Muscle layer of duodenum (tissue), 2 donors: ENCODE data around the gene GRAMD1C.

Experiments used
- H3K27ac ChIP-seq: one replicate; pipeline ENCODE4 v1.7.0; 2013; ENCODE audit warnings: mild to moderate bottlenecking, low read length
- H3K27me3 ChIP-seq: one replicate; pipeline ENCODE4 v1.7.0; 2013; ENCODE audit warnings: low read depth, mild to moderate bottlenecking, control low read depth, low read length
- H3K36me3 ChIP-seq, 2 donors: one replicate each; pipeline ENCODE4 v1.7.0; 2013; ENCODE audit warnings: low read length in 2 of 2, control low read depth in 1 of 2, mild to moderate bottlenecking in 1 of 2; ENCODE audit not compliant: insufficient read depth in 2 of 2, control insufficient read depth in 1 of 2
- H3K4me1 ChIP-seq, 2 donors: one replicate each; pipeline ENCODE4 v1.7.0; 2013; ENCODE audit warnings: low read length in 2 of 2, mild to moderate bottlenecking in 2 of 2, control low read depth in 1 of 2, moderate library complexity in 1 of 2; ENCODE audit not compliant: insufficient read depth in 2 of 2, control insufficient read depth in 1 of 2
- H3K4me3 ChIP-seq, 2 donors: one replicate each; pipeline ENCODE4 v1.7.0; 2013; ENCODE audit warnings: low read length in 2 of 2, low read depth in 1 of 2, mild to moderate bottlenecking in 1 of 2
- H3K9me3 ChIP-seq, 2 donors: one replicate each; pipeline ENCODE4 v1.7.0; 2013; ENCODE audit warnings: low read length in 2 of 2, control low read depth in 1 of 2, mild to moderate bottlenecking in 1 of 2; ENCODE audit not compliant: control insufficient read depth in 1 of 2
- donor health status: healthy.

GRAMD1C gene

DNA sequence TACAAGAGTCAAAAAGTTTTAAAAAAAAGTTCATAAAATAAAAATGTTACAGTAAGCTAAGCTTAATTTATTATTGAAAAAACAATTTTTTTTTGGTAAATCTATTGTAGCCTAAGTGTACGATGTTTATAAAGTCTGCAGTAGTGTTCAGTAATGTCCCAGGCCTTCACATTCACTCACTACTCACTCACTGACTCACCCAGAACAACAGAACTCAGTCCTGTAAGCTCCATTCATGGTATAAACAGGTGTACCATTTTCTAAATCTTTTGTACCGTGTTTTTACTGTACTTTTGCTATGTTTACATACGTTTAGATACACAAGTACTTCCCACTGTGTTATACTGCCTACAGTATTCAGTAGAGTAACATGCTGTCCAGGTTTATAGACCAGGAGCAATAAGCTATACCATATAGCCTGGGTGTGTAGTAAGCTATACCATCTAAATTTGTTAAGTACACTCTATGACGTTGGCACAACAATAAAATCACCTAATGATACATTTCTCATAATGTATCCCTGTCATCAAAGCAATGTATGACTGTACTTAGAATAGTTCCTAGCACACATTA lies 68.1 kb downstream of the GRAMD1C start:
- no peak overlapping the region for H3K27ac ChIP-seq
- no peak overlapping the region for H3K4me3 ChIP-seq
- H3K9me3 ChIP-seq: no peaks in the 10 kb centered on the region
- H3K27me3 ChIP-seq: no peaks in the 10 kb centered on the region
- H3K4me1 ChIP-seq: no peaks in the 10 kb centered on the region
- no peaks in the 10 kb centered on the region for H3K36me3 ChIP-seq

DNA sequence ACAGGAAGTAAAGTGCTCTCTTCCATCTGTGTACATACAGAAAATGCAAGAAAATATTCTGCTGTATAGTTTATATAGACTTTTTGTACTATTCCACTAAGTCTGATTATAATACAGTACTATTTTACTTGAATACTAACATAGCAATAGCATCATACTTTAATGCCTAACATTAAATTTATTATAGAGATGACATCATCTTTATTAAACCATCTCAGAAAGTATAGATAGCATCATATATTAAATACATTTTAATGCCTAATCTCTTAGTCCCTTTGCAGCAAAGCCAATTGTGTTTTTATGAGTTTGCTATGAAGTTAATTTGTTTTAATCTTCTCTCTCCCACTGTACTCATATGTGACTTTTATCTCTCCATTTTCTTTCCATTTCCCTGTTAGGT lies 69.5 kb downstream of the GRAMD1C start:
- Histone ChIP-seq H3K27ac (no peak overlapping the region), H3K9me3 (no peaks in the 10 kb centered on the region), H3K27me3 (no peaks in the 10 kb centered on the region), H3K4me1 (no peaks in the 10 kb centered on the region), H3K4me3 (no peak overlapping the region), H3K36me3 (no peaks in the 10 kb centered on the region)

DNA sequence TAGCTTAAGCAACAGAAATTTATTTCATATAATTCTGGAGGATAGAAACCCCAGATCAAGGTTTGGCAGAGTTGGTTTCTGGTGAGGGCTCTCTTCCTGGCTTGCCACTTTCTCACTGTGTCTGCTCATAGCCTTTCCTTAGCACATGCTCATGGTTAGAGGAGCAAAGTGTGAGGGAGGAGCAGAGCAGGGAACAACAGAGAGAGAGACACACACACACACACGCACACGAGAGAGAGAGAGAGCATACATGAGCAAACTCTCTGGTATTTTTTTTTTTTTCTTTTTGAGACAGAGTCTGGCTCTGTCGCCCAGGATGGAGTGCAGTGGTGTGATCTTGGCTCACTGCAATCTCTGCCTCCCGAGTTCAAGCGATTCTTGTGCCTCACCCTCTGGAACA lies 72.4 kb downstream of the GRAMD1C start:
- Histone ChIP-seq H3K9me3 (no peaks in the 10 kb centered on the region), H3K27ac (no peak overlapping the region), H3K36me3 (no peaks in the 10 kb centered on the region), H3K4me1 (no peaks in the 10 kb centered on the region), H3K4me3 (no peak overlapping the region), H3K27me3 (no peaks in the 10 kb centered on the region)

DNA sequence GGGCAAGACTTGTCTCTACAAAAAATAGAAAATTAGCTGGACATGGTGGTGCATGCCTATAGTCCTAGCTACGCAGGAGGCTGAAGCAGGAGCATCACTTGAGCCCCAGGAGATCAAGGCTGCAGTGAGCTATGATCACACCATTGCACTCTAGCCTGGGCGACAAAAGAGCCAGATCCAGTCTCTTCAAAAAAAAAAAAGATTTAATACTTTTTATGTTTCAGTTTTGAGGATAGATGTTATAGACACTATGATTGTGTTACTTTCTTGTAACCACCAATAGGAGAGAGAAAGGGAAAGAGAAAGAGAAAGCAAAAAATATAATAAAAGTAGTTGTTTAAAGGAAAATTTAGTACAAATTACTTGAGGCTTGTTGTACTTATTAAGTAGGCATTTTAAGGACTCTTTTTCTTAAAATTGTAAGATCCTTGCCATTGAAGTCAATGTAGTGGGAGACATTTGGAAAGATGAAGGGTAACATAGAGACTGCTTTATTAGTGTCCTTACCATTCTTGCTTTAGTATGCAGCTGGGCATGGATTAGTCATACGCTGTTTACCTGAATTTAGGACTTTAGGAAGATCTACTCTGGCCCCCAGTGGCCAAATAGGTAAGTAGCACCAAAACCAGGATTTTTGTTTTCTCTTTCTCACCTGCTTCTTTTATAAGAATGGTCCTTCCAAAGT lies 74.1 kb downstream of the GRAMD1C start:
- Histone ChIP-seq H3K4me3 (no peak overlapping the region), H3K36me3 (no peaks in the 10 kb centered on the region), H3K27ac (no peak overlapping the region), H3K9me3 (no peaks in the 10 kb centered on the region), H3K27me3 (no peaks in the 10 kb centered on the region), H3K4me1 (no peaks in the 10 kb centered on the region)

DNA sequence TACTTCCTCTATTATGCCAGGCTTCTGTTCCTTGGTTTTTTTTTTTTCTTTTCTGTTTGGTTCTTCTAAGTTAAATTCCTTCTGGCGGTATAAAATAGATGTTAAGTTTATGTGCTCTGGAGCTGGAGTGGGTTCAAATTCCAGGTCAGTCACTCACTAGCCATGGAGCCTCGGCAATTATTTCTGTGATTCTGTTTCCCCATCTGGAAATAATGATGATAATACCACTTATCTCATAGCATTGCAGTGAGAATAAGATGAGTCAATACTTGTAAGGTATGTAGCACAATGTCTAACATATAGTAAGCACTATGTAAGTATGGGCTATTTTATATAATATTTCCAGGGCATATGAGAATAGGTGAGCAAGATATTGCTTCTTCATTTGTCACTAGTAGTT lies 76.1 kb downstream of the GRAMD1C start:
- Histone ChIP-seq H3K36me3 (no peaks in the 10 kb centered on the region), H3K9me3 (no peaks in the 10 kb centered on the region), H3K27ac (no peak overlapping the region), H3K4me3 (no peak overlapping the region), H3K27me3 (no peaks in the 10 kb centered on the region), H3K4me1 (no peaks in the 10 kb centered on the region)

DNA sequence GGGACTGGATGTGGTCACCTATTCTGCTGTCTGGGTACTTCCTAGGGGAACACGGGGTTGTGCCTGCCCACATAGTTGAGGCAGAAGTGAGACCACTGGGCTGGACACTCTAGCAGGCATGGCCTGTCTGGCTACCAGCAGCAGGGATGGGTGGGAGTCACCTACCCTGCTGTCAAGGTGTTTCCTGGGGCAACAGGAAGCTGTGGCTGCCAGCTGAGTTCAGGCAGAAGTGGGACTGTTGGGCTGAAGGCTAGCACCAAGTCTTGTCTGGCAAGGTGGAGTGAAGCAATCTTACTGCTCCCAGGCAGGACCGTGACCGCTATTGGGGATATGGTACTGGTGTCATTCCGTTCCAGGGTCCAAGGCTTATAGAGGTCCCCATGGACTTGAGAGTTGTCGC lies 89.0 kb downstream of the GRAMD1C start:
- no peaks in the 10 kb centered on the region for H3K36me3 ChIP-seq
- peaks cover 0 to 19% of the 10 kb centered on the region in 2 donors for H3K9me3 ChIP-seq
- no peaks in the 10 kb centered on the region for H3K4me1 ChIP-seq
- no peaks in the 10 kb centered on the region for H3K27me3 ChIP-seq
- H3K4me3 ChIP-seq: no peak overlapping the region
- H3K27ac ChIP-seq: no peak overlapping the region

DNA sequence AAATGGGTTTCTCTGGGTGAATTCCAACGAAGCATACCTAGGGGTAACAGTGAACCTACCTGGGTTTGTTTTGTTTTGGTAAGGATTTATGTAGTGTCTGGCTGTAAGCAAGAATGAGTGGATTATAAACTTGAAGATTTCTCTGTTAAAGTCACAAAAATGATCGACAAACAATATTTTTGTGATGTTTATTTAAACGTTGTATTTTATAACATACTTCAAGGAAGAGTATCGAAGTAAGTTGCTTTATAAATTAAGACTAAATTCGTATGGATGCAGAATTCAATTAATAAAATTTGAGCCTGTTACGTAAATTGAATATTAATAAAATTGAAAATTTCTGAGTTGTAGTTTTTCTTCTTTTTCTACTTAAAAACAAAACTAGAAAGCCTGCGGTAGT lies 108.2 kb downstream of the GRAMD1C start:
- Histone ChIP-seq H3K27me3 (no peaks in the 10 kb centered on the region), H3K27ac (no peak overlapping the region), H3K9me3 (no peaks in the 10 kb centered on the region), H3K4me1 (peaks cover 0 to 8% of the 10 kb centered on the region in 2 donors), H3K36me3 (no peaks in the 10 kb centered on the region), H3K4me3 (peak overlapping the region; percentile 64 to 72)

DNA sequence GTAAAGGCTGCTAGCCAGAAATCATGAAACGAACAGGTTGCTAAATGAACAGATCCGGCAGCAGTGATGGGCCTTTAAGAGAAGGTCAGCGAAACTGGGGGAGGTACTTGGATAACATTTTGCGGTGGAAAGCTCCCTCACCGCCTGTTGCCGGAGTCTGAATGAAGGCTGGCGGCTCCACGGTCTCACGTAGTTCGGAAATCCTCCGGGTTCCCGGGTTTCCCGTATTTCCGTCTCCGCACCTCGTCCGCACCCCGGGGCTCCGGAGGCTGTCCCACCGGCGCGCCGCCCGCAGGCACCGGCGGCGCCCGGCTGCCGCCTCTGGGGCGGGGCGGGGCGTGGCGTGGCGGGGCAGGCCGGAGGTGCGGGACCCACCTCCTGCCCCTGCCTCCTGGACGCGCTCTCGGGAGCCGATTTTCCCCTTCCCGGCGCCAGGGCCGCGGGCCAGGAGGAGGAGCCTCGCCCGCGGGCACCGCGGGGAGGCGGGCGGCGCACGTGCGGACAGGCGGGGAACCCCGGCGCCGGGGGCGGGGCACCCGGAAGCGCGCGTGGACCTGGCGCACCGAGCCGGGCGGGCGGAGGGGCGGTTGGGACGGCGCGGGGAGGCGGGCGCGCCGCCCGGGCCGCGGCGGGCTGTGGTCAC lies 108.9 kb downstream of the GRAMD1C start, which contains the start of gene ZDHHC23:
ZDHHC23 (plus strand) TSS at position 642 of the 643 bp plus-strand sequence. CDS start 790 bp downstream, outside the sequence.
- Histone ChIP-seq H3K4me1 (peaks cover 0 to 8% of the 10 kb centered on the region in 2 donors), H3K36me3 (no peaks in the 10 kb centered on the region), H3K27me3 (no peaks in the 10 kb centered on the region), H3K27ac (peak within 1 kb of the TSS; percentile 14), H3K9me3 (no peaks in the 10 kb centered on the region), H3K4me3 (peak within 1 kb of the TSS; percentile 72 to 89)

DNA sequence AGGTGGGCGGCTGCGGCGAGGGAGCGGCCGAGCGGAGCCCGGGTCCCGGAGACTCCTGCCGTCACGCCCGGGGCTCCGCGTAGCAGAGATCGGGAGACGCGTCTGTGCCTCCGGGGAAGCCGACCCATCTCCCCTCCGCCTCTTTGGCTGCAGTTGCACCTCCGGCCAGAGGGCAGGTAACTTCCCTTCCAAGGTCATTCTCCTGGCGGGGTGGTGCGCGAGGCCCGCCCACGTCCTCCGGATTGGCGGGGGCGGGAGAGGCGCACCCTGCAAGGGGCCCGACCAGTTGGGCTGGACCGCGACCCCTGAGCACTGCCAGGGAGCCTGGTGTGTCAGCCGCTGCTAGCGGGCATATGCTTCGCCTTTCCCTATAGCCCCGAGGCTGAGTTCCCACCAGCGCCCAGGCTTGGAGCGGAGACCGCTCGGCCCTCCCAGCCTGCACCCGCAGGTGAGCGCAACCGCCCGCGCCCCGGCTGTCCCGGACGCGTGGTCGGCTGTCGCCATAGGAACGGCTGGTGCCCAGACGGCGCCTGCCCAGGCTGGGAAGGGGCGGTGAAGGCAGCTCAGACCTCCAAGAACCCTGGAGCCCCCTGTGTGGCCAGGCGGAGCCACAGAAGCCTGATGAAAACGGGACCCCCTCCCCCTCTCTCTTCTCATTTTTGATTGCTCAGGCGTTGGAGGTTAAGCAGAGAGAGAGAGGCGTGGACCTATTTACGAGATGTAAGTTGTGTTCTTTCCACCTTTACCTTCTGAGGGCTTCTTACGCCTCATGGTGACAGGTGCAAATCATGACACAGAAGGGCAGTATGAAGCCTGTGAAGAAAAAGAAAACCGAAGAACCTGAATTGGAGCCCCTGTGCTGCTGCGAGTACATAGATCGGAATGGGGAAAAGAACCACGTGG lies 109.7 kb downstream of the GRAMD1C start:
- Histone ChIP-seq H3K9me3 (no peaks in the 10 kb centered on the region), H3K36me3 (no peaks in the 10 kb centered on the region), H3K4me3 (peak overlapping the region; percentile 65 to 89), H3K27me3 (no peaks in the 10 kb centered on the region), H3K27ac (peak overlapping the region; percentile 14), H3K4me1 (peaks cover 0 to 8% of the 10 kb centered on the region in 2 donors)

DNA sequence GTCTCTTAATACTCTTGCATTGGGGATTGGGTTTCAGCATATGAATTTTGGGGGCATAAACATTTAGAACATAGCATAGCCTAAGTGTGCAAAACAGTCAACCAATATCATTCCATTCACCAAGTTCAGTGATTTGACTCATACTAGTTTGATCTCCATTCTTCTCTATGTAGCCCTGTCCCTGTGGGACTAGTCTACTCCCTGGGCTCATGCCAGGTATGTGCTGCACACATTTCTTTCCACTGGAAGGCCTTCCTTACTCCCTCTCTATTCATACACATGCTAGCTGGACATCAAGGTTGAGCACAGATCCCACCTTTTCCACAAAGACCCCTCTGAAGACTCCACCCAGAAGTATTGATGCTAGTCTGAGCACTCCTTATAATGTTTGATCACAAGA lies 114.3 kb downstream of the GRAMD1C start:
- Histone ChIP-seq H3K4me1 (peaks cover 0 to 8% of the 10 kb centered on the region in 2 donors), H3K27ac (no peak overlapping the region), H3K9me3 (no peaks in the 10 kb centered on the region), H3K27me3 (no peaks in the 10 kb centered on the region), H3K4me3 (no peak overlapping the region), H3K36me3 (no peaks in the 10 kb centered on the region)

DNA sequence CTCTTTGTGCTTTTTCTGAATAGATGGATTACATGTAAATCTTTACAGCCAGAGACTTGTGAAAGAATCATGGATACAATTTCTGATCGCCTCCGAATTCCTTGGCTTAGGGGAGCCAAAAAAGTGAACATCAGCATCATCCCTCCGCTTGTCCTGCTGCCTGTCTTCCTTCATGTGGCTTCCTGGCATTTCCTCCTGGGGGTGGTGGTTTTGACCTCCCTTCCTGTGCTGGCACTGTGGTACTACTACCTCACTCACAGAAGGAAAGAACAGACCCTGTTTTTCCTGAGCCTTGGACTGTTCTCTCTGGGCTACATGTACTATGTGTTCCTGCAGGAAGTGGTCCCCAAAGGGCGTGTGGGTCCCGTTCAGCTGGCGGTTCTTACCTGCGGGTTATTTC lies 115.1 kb downstream of the GRAMD1C start:
- no peak overlapping the region for H3K4me3 ChIP-seq
- no peaks in the 10 kb centered on the region for H3K9me3 ChIP-seq
- H3K4me1 ChIP-seq: peaks cover 0 to 2% of the 10 kb centered on the region in 2 donors
- H3K27me3 ChIP-seq: no peaks in the 10 kb centered on the region
- H3K36me3 ChIP-seq: no peaks in the 10 kb centered on the region
- no peak overlapping the region for H3K27ac ChIP-seq
